ENCODE data around the gene OR14I1.

The OR14I1 gene
- long read RNA-seq = 0 reads

DNA sequence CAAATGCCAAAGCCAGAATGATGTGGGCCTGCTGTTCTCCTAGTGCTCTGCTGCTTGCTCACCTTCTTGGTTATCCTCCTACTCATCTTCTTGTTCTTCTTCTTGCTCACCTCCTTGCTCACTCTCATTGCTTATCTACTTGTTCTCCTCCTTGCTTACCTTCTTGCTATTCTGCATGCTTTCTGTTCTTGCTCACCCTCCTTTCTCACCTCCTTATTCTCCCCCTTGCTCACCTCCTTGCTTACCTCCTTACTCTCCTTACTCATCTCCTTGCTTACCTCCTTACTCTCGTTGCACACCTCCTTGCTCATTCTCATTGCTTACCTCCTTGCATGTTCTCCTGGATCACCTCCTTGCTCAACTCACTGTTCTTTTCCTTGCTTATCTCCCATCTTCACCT lies at the start of gene OR14I1:
OR14I1 (minus strand) TSS at position 53 of the 400 bp plus-strand sequence.
- no peak for DNase-seq (ENCODE audit: low read depth in 1 of 2, low spot score in 1 of 2)
- H3K27me3 ChIP-seq (ENCODE audit: insufficient read depth, poor library complexity, severe bottlenecking) = no peaks in the 10 kb centered on the region
- H3K27ac ChIP-seq (replicated peaks) = no peak within 1 kb of the TSS
- TF ChIP-seq GABPA (IDR thresholded peaks at IDR 0.05; ENCODE audit: low read depth) = no peak
- no peak for TF ChIP-seq SPI1 (IDR thresholded peaks at IDR 0.05; ENCODE audit: borderline replicate concordance, low read depth)
- no peak within 1 kb of the TSS for H3K4me3 ChIP-seq (replicated peaks; ENCODE audit: insufficient read depth, low read length)

DNA sequence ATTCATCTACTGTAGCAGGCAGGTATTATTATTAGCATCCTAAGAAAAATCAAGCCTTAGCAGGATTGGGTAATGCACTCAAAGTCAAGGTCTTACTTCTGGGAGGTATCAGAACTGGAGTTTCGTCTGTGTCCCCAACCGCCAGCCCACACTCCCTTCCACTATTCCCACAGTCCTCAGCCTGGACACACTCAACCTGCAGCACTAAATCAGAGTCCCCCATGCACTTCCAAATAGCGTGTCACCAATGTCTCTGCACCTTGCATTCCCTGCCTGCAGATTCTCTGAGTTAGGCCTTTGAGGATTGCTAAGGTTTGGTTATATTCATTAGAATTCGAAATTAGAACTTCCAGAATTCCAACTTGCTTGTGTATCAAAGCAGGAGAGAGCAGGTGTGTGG lies 49.1 kb upstream of the OR14I1 start:
- H3K27me3 ChIP-seq (ENCODE audit: insufficient read depth, poor library complexity, severe bottlenecking) = no peaks in the 10 kb centered on the region
- no peak overlapping the region for H3K27ac ChIP-seq (replicated peaks)
- H3K4me3 ChIP-seq (replicated peaks; ENCODE audit: insufficient read depth, low read length) = no peak overlapping the region
- no peak for TF ChIP-seq GABPA (IDR thresholded peaks at IDR 0.05; ENCODE audit: low read depth)
- TF ChIP-seq, protein P1, sequence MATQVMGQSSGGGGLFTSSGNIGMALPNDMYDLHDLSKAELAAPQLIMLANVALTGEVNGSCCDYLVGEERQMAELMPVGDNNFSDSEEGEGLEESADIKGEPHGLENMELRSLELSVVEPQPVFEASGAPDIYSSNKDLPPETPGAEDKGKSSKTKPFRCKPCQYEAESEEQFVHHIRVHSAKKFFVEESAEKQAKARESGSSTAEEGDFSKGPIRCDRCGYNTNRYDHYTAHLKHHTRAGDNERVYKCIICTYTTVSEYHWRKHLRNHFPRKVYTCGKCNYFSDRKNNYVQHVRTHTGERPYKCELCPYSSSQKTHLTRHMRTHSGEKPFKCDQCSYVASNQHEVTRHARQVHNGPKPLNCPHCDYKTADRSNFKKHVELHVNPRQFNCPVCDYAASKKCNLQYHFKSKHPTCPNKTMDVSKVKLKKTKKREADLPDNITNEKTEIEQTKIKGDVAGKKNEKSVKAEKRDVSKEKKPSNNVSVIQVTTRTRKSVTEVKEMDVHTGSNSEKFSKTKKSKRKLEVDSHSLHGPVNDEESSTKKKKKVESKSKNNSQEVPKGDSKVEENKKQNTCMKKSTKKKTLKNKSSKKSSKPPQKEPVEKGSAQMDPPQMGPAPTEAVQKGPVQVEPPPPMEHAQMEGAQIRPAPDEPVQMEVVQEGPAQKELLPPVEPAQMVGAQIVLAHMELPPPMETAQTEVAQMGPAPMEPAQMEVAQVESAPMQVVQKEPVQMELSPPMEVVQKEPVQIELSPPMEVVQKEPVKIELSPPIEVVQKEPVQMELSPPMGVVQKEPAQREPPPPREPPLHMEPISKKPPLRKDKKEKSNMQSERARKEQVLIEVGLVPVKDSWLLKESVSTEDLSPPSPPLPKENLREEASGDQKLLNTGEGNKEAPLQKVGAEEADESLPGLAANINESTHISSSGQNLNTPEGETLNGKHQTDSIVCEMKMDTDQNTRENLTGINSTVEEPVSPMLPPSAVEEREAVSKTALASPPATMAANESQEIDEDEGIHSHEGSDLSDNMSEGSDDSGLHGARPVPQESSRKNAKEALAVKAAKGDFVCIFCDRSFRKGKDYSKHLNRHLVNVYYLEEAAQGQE (IDR thresholded peaks at IDR 0.05; ENCODE audit: insufficient replicate concordance, low read depth) = no peak
- TF ChIP-seq POLR2AphosphoS5 (IDR thresholded peaks at IDR 0.05; ENCODE audit: low read depth) = no peak
- TF ChIP-seq SPI1 (IDR thresholded peaks at IDR 0.05; ENCODE audit: borderline replicate concordance, low read depth) = no peak
- TF ChIP-seq, protein P2, sequence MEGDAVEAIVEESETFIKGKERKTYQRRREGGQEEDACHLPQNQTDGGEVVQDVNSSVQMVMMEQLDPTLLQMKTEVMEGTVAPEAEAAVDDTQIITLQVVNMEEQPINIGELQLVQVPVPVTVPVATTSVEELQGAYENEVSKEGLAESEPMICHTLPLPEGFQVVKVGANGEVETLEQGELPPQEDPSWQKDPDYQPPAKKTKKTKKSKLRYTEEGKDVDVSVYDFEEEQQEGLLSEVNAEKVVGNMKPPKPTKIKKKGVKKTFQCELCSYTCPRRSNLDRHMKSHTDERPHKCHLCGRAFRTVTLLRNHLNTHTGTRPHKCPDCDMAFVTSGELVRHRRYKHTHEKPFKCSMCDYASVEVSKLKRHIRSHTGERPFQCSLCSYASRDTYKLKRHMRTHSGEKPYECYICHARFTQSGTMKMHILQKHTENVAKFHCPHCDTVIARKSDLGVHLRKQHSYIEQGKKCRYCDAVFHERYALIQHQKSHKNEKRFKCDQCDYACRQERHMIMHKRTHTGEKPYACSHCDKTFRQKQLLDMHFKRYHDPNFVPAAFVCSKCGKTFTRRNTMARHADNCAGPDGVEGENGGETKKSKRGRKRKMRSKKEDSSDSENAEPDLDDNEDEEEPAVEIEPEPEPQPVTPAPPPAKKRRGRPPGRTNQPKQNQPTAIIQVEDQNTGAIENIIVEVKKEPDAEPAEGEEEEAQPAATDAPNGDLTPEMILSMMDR (IDR thresholded peaks at IDR 0.05; ENCODE audit: insufficient read depth, low read length) = no peak
- DNase-seq (ENCODE audit: low read depth in 1 of 2, low spot score in 1 of 2) = no peak

DNA sequence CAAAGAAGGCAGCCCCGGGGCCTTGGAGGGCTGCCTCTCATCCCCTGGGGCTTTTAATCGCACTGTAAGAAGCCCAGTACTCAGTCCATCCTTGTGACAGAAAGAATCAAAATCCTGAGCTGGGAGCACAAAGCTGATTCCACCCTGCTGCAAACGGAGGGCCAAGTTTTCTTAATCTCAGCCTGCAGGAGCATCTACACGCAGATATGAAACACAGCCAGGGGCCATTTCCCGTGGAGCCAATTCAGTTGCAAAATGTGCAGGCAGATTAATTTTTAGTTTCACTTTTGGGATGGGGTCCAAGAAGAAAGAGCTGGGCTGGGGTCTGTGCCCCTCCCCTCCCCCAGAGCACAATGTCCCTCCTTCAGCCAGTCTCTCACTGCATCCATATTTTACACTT lies 48.6 kb upstream of the OR14I1 start:
- no peak for DNase-seq (ENCODE audit: low read depth in 1 of 2, low spot score in 1 of 2)
- TF ChIP-seq GABPA (IDR thresholded peaks at IDR 0.05; ENCODE audit: low read depth) = no peak
- TF ChIP-seq, protein P2 (IDR thresholded peaks at IDR 0.05; ENCODE audit: insufficient read depth, low read length) = no peak
- no peak for TF ChIP-seq POLR2AphosphoS5 (IDR thresholded peaks at IDR 0.05; ENCODE audit: low read depth)
- H3K4me3 ChIP-seq (replicated peaks; ENCODE audit: insufficient read depth, low read length) = no peak overlapping the region
- H3K27ac ChIP-seq (replicated peaks) = no peak overlapping the region
- no peaks in the 10 kb centered on the region for H3K27me3 ChIP-seq (ENCODE audit: insufficient read depth, poor library complexity, severe bottlenecking)

DNA sequence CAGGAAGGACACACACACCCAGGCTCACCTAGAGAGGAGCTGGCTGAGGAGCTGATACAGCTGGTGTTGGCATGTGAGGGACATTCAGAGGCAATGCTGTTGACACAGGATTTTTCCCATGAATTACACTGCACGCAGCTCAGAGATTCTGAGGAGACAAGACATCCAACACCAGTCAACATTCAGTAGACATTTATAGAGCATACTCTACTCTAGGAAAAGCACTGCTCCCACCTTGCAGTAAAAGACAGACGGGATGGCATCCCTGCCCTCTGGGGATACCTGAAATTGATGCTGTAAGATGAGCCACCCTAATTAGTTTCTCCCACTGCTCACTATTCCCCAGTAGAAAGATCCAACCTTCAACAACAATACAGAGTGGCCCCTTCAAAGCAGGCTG lies 47.9 kb upstream of the OR14I1 start:
- DNase-seq (ENCODE audit: low read depth in 1 of 2, low spot score in 1 of 2) = no peak
- no peak overlapping the region for H3K4me3 ChIP-seq (replicated peaks; ENCODE audit: insufficient read depth, low read length)
- TF ChIP-seq, protein P2 (IDR thresholded peaks at IDR 0.05; ENCODE audit: insufficient read depth, low read length) = no peak
- TF ChIP-seq SPI1 (IDR thresholded peaks at IDR 0.05; ENCODE audit: borderline replicate concordance, low read depth) (no peak), POLR2AphosphoS5 (IDR thresholded peaks at IDR 0.05; ENCODE audit: low read depth) (no peak), GABPA (IDR thresholded peaks at IDR 0.05; ENCODE audit: low read depth) (no peak)
- TF ChIP-seq, protein P1 (IDR thresholded peaks at IDR 0.05; ENCODE audit: insufficient replicate concordance, low read depth) = no peak

More for the DNA sequence above, 47.9 kb upstream of the OR14I1 start:
- no peaks in the 10 kb centered on the region for H3K27me3 ChIP-seq (ENCODE audit: insufficient read depth, poor library complexity, severe bottlenecking)
- H3K27ac ChIP-seq (replicated peaks) = no peak overlapping the region; the same call in 1 of the 2 replicates
